ELF-1 (cell line): Measurements from ENCODE around the gene CACNB1.

ENCODE experiments used
- DNase-seq: peaks from one replicate; pipeline ENCODE4 v3.0.0-alpha.2; 2016; ENCODE audit warnings: low read depth, low spot score

Gene CACNB1

GRCh38 chr17:39197380-39198185, at the start of gene CACNB1:
CACNB1 (minus strand) TSS chr17:39197669; CDS start chr17:39197495, 174 bp downstream.
- peak; percentile 76 for DNase-seq

- DNase-seq = no peak
These were observed 48.8 kb upstream of the CACNB1 start for GRCh38 chr17:39246274-39246673.

DNA sequence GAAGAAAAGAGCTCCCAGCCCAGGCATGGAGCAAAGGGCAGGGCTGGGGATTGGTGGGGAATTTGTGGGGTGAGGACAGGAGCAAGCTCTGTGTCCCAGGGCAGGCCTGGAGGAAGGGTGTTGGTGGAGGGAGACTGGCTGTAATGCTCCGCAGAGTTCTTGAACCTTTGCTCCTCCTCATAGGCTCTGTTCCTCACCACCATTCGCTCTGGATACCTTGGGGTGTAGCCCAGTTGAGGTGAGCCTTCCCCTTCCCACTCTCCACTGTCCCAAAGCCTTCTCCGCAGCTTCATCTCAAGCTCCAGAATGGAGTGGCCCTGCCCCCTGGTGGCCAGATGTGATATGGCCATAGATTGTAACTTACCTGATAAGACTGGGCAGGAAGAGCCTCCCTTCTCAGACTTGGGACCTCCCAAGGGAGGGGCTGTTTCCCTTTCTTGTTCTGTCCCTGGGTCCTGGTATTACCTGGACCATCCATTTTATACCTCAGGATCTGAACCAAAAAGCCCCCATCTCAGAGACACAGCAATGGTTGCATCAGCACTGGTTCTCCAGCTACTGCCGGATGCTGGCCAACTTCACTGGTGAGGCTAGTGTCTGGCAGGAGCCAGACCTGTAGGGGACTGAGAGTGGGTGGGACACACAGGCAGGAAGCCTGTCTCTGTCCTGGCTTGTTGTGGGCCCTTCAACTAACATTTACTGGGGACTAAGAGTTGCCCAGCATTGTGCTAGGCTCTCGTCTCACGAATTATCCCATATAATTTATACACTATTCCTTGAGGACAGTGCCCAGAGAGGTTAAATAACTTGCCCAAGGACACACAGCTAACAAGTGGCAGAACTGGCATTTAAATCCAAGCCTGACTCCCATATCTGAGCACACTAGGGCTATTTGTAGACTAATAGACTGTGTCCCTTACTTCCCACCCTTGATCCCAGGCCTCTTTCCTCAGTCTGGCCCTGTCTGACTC, 47.4 kb upstream of the CACNB1 start:
- peak; percentile 92 for DNase-seq

DNA sequence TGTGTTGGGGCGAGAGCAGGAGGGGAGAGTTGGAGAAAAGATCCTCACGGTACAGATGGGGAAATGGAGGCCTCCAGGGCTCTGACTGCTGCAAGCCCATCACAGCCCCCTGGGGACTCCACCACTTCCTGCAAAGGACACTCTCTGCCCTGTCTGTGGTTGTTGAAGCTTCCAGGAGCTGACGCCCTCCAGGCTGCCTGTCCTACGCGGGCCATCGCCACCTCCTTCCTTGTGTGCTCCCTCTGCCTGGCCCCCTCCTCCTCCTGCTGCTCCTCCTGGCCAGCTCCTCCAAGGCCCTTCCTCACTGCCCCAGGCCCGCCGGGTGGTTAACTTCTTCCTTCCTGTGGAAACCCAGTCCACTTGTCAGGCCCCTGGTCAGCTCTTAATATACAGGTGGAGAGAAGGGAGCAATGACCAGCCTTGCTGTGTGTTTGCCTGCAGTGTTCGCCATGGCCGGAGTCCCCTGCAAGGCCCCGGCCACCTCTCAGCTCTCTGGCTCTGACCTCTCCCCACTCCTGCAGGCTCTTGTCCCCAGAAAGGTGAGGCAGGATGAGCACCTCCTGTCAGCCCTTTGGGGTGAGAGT, 46.6 kb upstream of the CACNB1 start:
- peak; percentile 67 for DNase-seq

GRCh38 chr17:39243155-39243554, 45.7 kb upstream of the CACNB1 start:
- no peak for DNase-seq

DNA sequence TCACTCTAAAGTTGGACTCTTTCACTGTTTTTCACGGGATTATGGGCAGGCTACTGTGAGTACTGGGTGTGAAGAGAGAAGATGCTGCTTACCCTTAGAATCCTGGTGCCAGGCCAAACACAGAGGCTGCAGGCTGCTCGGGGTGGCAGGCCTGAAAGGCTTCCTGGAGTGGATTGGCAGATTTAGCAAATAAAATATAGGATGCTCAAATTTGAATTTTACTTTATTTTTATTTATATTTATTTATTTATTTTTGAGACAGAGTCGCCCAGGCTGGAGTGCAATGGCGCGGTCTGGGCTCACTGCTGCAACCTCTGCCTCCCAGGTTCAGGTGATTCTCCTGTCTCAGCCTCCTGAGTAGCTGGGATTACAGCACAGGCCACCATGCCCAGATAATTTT, 43.2 kb upstream of the CACNB1 start:
- no peak for DNase-seq

- peak; percentile 88 for DNase-seq
These were observed 42.3 kb upstream of the CACNB1 start for GRCh38 chr17:39239640-39240314.

DNA sequence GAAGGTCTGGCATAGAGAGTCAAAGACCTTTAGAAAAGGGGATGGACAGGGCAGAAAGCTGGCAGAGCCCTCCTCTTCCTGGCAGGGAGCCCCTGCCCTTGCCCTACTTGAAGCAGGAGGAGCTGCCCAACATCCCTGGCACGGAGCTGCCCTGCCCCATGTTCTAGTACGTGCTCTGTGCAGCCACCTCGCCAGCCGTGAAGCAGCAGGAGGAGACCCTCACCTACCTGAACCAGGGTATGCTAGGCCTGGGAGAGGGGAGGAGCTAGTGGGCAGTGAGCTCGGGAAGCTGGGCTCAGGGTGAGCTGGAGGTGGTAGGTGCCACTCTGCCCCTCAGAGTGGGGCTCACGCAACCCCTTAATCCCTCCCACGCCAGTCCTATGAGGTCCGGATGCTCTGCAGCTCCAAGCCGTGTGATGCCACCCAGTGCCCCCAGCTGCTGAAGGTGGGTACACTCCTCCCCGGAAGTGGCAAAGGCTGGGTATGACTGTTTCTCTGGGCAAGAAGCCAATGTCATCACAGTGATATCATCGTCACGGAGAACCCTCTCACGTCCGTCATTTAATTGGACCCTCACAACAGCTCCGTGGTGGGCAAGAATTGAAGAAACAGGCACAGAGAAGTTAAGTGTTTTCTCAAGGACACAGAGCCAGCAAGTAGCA, 41.0 kb upstream of the CACNB1 start:
- DNase-seq = no peak

GRCh38 chr17:39237586-39237985, 40.1 kb upstream of the CACNB1 start:
- DNase-seq = no peak

DNA sequence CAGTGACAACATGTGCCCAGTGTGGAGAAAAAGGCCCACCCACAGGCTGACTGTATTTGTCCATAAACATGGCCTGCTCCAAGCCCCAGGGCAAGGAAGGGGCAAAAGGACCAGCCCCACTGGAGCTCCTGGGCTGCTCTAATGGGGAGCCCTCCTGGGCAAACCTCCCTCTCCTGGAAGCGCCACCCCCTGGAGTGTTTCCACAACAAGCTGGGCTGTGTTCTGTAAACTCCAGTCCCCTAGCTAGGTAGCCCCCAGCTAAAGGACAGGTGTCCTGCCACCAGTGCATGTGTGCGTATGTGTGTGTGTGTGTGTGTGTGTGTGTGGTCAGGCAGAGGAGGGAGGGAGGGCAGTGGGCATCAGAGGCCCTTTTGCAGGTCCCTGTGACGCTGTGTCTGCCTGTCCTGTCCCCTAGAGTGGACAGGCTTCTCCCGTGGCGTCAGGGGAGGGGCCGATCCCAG, 39.5 kb upstream of the CACNB1 start:
- DNase-seq = peak; percentile 87

DNA sequence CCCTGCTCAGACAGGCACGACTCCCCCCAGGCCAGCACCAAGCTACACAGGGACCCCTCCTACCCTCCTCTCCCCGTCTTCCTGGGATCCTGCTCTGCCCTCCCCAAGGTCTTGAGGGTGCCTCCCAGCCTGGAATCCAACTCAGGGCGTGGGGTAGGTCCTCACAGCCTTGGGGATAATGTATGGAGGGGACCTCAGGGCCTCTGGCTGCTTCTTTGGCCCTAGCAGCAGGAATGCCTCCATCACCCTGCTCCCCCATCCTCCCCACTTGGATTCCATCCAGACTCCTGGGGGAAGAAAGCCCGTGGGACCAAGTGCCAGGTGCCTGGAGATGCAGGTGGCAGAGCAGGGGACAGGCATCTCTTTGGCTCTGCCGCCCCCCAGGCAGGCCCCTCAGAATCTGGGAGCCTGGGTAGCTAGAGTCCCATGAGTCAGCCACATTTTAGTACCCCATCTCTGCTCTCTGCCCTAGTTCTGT, 39.0 kb upstream of the CACNB1 start:
- DNase-seq = no peak

GRCh38 chr17:39235555-39236449, 38.3 kb upstream of the CACNB1 start:
- peak; percentile 93 for DNase-seq

- DNase-seq = peak; percentile 69
These were observed 34.4 kb upstream of the CACNB1 start for GRCh38 chr17:39231591-39232551.

- no peak for DNase-seq
These were observed 33.7 kb upstream of the CACNB1 start for GRCh38 chr17:39231091-39231561.

DNA sequence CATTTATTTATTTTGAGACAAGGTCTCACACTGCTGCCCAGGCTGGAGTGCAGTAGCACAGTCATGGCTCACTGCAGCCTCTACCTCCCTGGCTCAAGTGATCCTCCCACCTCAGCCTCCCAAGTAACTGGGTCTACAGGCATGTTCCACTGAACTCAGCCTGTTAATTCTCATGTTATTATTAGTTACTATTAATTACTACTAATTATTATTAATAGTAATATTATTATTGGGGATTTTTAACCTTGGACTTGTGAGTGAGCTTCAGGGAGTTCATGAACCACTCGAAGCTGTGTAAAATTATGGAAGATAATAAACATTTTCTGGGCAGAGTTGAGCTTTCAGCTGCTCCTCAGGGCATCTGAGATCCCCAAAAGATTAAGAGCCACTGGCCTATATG, 32.9 kb upstream of the CACNB1 start:
- DNase-seq = no peak

- no peak for DNase-seq
These were observed 31.9 kb upstream of the CACNB1 start for GRCh38 chr17:39229274-39229913.

DNA sequence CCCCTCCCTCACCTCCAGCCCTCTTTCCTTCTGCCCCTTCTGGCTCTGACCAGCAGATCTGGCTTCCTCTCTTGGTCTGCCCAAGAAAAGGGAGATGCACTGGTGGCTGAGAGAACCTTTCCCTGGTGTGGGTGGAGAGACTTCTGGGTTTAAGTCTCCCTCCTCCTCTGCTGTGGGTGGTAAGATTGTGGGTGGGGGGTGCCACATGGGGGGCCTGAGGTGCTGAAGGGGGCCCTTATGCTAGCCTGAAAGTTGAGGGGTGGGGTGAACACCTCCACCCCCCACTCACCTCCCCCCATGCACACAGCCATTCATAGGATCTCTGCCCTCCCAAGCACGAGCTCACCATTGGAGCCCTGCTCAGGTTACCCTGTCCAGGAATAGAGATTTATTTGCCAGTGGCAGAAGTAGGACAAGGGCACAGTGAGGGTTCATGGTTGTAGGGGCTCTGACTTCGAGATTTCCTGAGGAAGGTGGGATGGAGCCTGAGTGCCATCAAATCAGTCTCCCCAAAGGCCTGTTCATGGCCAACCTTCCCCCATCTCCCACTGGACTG, 30.0 kb upstream of the CACNB1 start:
- DNase-seq = no peak
